A673 (cell line): ENCODE data around the gene ANOS1. TPM values are rescaled to one million over a fixed set of nuclear protein-coding genes. Genes with fewer than 3 reads are reported as not detected.

Experiments used
- BruUV-seq: library from RNA; stranded (reverse); fragments of 400-500 nt; replicated peaks from 2 replicates; lab custom pipeline; 2021; lab: Mats Ljungman, UMichigan
- CTCF ChIA-PET: fragments of 300-600 bp; sonication (Branson Sonifier 250); formaldehyde crosslinking; loops from one replicate; lab custom pipeline; 2022; ENCODE audit warnings: antibody characterized with exemption; lab: Charles Lee
- POLR2A ChIA-PET: fragments of 300-600 bp; sonication (Branson Sonifier 250); formaldehyde crosslinking; loops from one replicate; lab custom pipeline; 2022; ENCODE audit warnings: antibody characterized with exemption; ENCODE audit not compliant: low non-redundant PET; lab: Charles Lee
- DNase-seq: peaks from one replicate; pipeline ENCODE4 v3.0.0-alpha.2; 2015; ENCODE audit warnings: low spot score
- H3K27ac ChIP-seq: fragments of 200-600 bp; sonication (generic); 2 replicates; pipeline ENCODE4 v1.5.1; 2016; ENCODE audit warnings: mixed run types, low read depth, mild to moderate bottlenecking, mixed read lengths, antibody characterized with exemption, low read length; ENCODE audit not compliant: poor library complexity, severe bottlenecking
- H3K27me3 ChIP-seq: fragments of 200-600 bp; sonication (generic); replicated peaks from 2 replicates; pipeline ENCODE4 v1.6.1; 2017; ENCODE audit warnings: mixed run types, low read depth, mild to moderate bottlenecking, mixed read lengths, antibody characterized with exemption, low read length; ENCODE audit not compliant: insufficient read depth, poor library complexity
- H3K36me3 ChIP-seq: fragments of 200-600 bp; sonication (generic); 2 replicates; pipeline ENCODE4 v1.6.1; 2016; ENCODE audit warnings: mixed run types, mild to moderate bottlenecking, mixed read lengths, antibody characterized with exemption, low read length; ENCODE audit not compliant: insufficient read depth, poor library complexity, severe bottlenecking
- H3K4me1 ChIP-seq: fragments of 200-600 bp; sonication (generic); 2 replicates; pipeline ENCODE4 v1.6.1; 2017; ENCODE audit warnings: mixed run types, mild to moderate bottlenecking, mixed read lengths, antibody characterized with exemption, low read length; ENCODE audit not compliant: insufficient read depth, poor library complexity, severe bottlenecking
- H3K4me3 ChIP-seq: fragments of 200-600 bp; sonication (generic); 2 replicates; pipeline ENCODE4 v1.5.1; 2016; ENCODE audit warnings: low read depth, mixed run types, mild to moderate bottlenecking, mixed read lengths, low read length; ENCODE audit not compliant: poor library complexity, severe bottlenecking
- H3K9me3 ChIP-seq: fragments of 200-600 bp; sonication (generic); 2 replicates; pipeline ENCODE4 v1.6.1; 2016; ENCODE audit warnings: mixed run types, low read depth, mild to moderate bottlenecking, mixed read lengths, antibody characterized with exemption, low read length; ENCODE audit not compliant: poor library complexity, severe bottlenecking
- CTCF ChIP-seq: fragments of 300-800, 200-600 bp; sonication (generic); conservative IDR thresholded peaks from 2 replicates; pipeline ENCODE4 v1.5.1; 2017; ENCODE audit warnings: low read depth, mild to moderate bottlenecking, antibody characterized with exemption, low read length, moderate library complexity, mixed read lengths
- EZH2 ChIP-seq: fragments of 200-600 bp; sonication (generic); IDR thresholded peaks from 2 replicates; pipeline ENCODE4 v1.6.1; 2017; ENCODE audit warnings: borderline replicate concordance, low read depth, mild to moderate bottlenecking, mixed read lengths, antibody characterized with exemption, low read length; ENCODE audit not compliant: poor library complexity, severe bottlenecking
- intact Hi-C: fragments of 100-400 bp; cut with micrococcal nuclease; formaldehyde crosslinking; loops from one replicate; pipeline ENCODE4 v1.10.0; 2022; ENCODE audit not compliant: unreplicated experiment
- total RNA-seq: library from RNA; stranded (reverse); gene quantifications from 2 replicates; pipeline ENCODE4 v1.2.3, GENCODE V29; 2021

Gene ANOS1
- total RNA-seq, 1 experiment from 2014 or later, result 0.06 TPM

GRCh38 chrX:8673201-8673600, 58.7 kb downstream of the ANOS1 start:
- Histone ChIP-seq H3K9me3 (no peaks in the 10 kb centered on the region), H3K27me3 (no peaks in the 10 kb centered on the region), H3K4me3 (no peak overlapping the region), H3K4me1 (no peaks in the 10 kb centered on the region), H3K27ac (no peak overlapping the region), H3K36me3 (no peaks in the 10 kb centered on the region)
- ChIA-PET CTCF (no interaction called here), POLR2A (no interaction called here)
- TF ChIP-seq CTCF, result no peak
- TF ChIP-seq EZH2, result no peak
- DNase-seq, result no peak
- no TSS peak for BruUV-seq
- intact Hi-C loops, result no loop called here

GRCh38 chrX:8672176-8672575, 59.8 kb downstream of the ANOS1 start:
- Histone ChIP-seq H3K27ac (no peak overlapping the region), H3K36me3 (no peaks in the 10 kb centered on the region), H3K27me3 (no peaks in the 10 kb centered on the region), H3K4me1 (no peaks in the 10 kb centered on the region), H3K9me3 (no peaks in the 10 kb centered on the region), H3K4me3 (no peak overlapping the region)
- CTCF ChIA-PET, result no interaction called here
- no peak for TF ChIP-seq EZH2
- TF ChIP-seq CTCF, result no peak
- no TSS peak for BruUV-seq
- DNase-seq, result no peak
- POLR2A ChIA-PET, result no interaction called here
- intact Hi-C loops, result no loop called here

GRCh38 chrX:8668813-8669212, 63.1 kb downstream of the ANOS1 start:
- no peak overlapping the region for H3K4me3 ChIP-seq
- TF ChIP-seq EZH2 (no peak), CTCF (no peak)
- ChIA-PET CTCF (no interaction called here), POLR2A (no interaction called here)
- no peak overlapping the region for H3K27ac ChIP-seq
- H3K36me3 ChIP-seq, result no peaks in the 10 kb centered on the region
- no peak for DNase-seq
- H3K4me1 ChIP-seq, result no peaks in the 10 kb centered on the region
- no peaks in the 10 kb centered on the region for H3K27me3 ChIP-seq
- H3K9me3 ChIP-seq, result no peaks in the 10 kb centered on the region
- intact Hi-C loops, result no loop called here
- no TSS peak for BruUV-seq
